ENCODE measurements around the gene TTR. TPM values are rescaled to one million over a fixed set of nuclear protein-coding genes. Genes with fewer than 3 reads are reported as not detected.

The TTR gene
- total and polyA plus RNA-seq, 2 donors (not counting 1 experiment from before 2014, with no cell fraction given): not detected

GRCh38 chr18:31632356-31632755 is 40.7 kb downstream of the TTR start:
- intact Hi-C loops (cut with micrococcal nuclease): no loop called here

More at GRCh38 chr18:31632356-31632755, 40.7 kb downstream of the TTR start:
- peaks cover 12% of the 10 kb centered on the region for H3K4me1 Mint-ChIP-seq
- POLR2A ChIA-PET: no interaction called here
- H3K4me1 ChIP-seq (ENCODE audit: control insufficient read depth in 2 of 2, insufficient read depth in 2 of 2, low read length in 2 of 2): peaks cover 5 to 10% of the 10 kb centered on the region in 2 donors
- no peak overlapping the region for H3K4me3 ChIP-seq (ENCODE audit: control extremely low read depth in 1 of 5, extremely low read depth in 1 of 5, insufficient read depth in 1 of 5, low read depth in 2 of 5, low read length in 4 of 5)
- CTCF ChIA-PET: no interaction called here
- WGBS (ENCODE audit: insufficient coverage): no CpG with 5 or more reads among the region's 1 CpG
- H3K9me3 ChIP-seq (ENCODE audit: control extremely low read depth in 1 of 3, control insufficient read depth in 2 of 3, insufficient read depth in 1 of 3, low read length in 2 of 3): no peaks in the 10 kb centered on the region
- no peak overlapping the region for H3K27ac ChIP-seq (ENCODE audit: low read length in 2 of 2)
- no peak overlapping the region for H2AFZ ChIP-seq (ENCODE audit: insufficient read depth, low read depth, low read length, poor library complexity, severe bottlenecking)
- no peak overlapping the region for H3K4me2 ChIP-seq (replicated peaks; ENCODE audit: low read depth, low read length, poor library complexity, severe bottlenecking)
- no peak overlapping the region for H3K4me3 Mint-ChIP-seq
- TF ChIP-seq CTCF (IDR thresholded peaks at IDR 0.05) (no peak), EZH2 (IDR thresholded peaks at IDR 0.05; ENCODE audit: borderline replicate concordance, insufficient read depth, low read depth, low read length, poor library complexity, severe bottlenecking) (no peak)
- H3K9ac ChIP-seq (ENCODE audit: low read length): no peak overlapping the region
- no peak for ATAC-seq (ENCODE audit: low read depth)
- H3K79me2 ChIP-seq (ENCODE audit: control insufficient read depth, insufficient read depth, low read length): no peaks in the 10 kb centered on the region
- H3K27ac Mint-ChIP-seq: no peak overlapping the region
- no peaks in the 10 kb centered on the region for H4K20me1 ChIP-seq (ENCODE audit: control insufficient read depth, insufficient read depth, low read length, poor library complexity, severe bottlenecking)
- H3K9me3 Mint-ChIP-seq (ENCODE audit: insufficient read depth): peaks cover 2% of the 10 kb centered on the region
- no peaks in the 10 kb centered on the region for H3K27me3 ChIP-seq (replicated peaks in 1 of 4; ENCODE audit: control extremely low read depth in 1 of 4, control insufficient read depth in 3 of 4, insufficient read depth in 4 of 4, low read length in 3 of 4)
- DNase-seq: no peak
- H3K36me3 ChIP-seq (replicated peaks in 1 of 2; ENCODE audit: control extremely low read depth in 1 of 2, control insufficient read depth in 1 of 2, extremely low read depth in 1 of 2, insufficient read depth in 2 of 2, low read length in 1 of 2): no peaks in the 10 kb centered on the region
- H3K27me3 Mint-ChIP-seq: peaks cover 4% of the 10 kb centered on the region

All from B cell (primary cell).